Kidney epithelial cell (primary cell): ENCODE data around the gene CYP20A1. TPM values are rescaled to one million over a fixed set of nuclear protein-coding genes. Genes with fewer than 3 reads are reported as not detected.
"Not testable (repeated sequence)": the region's sequence is repeated elsewhere in the genome, so short reads cannot be mapped to it uniquely, and the experiment has no call there.

Experiments used
- DNase-seq: peaks from one replicate; pipeline ENCODE4 v3.0.0-alpha.2; 2010; ENCODE audit warnings: low read depth
- H3K27me3 ChIP-seq: 2 replicates; pipeline ENCODE4 v1.6.0; 2011; ENCODE audit warnings: low read length; ENCODE audit not compliant: control insufficient read depth, insufficient read depth
- H3K36me3 ChIP-seq: 2 replicates; pipeline ENCODE4 v1.5.1; 2011; ENCODE audit warnings: low read length; ENCODE audit not compliant: control insufficient read depth, insufficient read depth
- H3K4me3 ChIP-seq: 2 replicates; pipeline ENCODE4 v1.5.1; 2011; ENCODE audit warnings: low read depth, mild to moderate bottlenecking, control low read depth, low read length
- total RNA-seq: library from RNA; depleted of rRNA; stranded (reverse); fragments of >200 nt; gene quantifications from 2 replicates; pipeline ENCODE4 v1.2.3, GENCODE V29; 2015
- TF ChIP-seq, protein P1 (sequence below): IDR thresholded peaks from 2 replicates; pipeline ENCODE4 v1.5.1; 2011; ENCODE audit warnings: mild to moderate bottlenecking, moderate library complexity, low read length, control low read depth, inconsistent platforms; ENCODE audit not compliant: insufficient read depth, poor library complexity, severe bottlenecking

CYP20A1 gene
- total RNA-seq, 1 donor from 2014 or later: 24.9 TPM

DNA sequence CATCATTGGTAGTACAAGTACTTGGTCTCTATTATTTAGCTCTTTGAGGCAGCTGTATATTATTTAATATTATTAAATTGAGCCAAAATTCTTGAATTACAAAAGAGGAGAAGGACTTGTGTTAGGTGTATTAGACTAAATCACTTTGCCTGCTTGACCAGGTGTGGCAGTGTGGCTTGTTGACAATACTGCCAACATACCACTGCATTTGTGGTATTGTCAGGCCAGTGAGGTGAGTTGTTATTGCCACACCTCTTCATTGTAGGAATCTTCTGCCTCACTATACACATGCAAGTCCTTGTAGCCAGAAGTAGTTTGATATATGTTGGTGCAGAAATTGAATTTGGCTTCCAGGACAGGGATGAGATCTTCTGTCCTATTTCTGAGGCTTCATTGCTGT, 40.5 kb downstream of the CYP20A1 start:
- TF ChIP-seq, protein P1, sequence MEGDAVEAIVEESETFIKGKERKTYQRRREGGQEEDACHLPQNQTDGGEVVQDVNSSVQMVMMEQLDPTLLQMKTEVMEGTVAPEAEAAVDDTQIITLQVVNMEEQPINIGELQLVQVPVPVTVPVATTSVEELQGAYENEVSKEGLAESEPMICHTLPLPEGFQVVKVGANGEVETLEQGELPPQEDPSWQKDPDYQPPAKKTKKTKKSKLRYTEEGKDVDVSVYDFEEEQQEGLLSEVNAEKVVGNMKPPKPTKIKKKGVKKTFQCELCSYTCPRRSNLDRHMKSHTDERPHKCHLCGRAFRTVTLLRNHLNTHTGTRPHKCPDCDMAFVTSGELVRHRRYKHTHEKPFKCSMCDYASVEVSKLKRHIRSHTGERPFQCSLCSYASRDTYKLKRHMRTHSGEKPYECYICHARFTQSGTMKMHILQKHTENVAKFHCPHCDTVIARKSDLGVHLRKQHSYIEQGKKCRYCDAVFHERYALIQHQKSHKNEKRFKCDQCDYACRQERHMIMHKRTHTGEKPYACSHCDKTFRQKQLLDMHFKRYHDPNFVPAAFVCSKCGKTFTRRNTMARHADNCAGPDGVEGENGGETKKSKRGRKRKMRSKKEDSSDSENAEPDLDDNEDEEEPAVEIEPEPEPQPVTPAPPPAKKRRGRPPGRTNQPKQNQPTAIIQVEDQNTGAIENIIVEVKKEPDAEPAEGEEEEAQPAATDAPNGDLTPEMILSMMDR: no peak
- H3K4me3 ChIP-seq: no peak overlapping the region
- H3K27me3 ChIP-seq: no peaks in the 10 kb centered on the region
- peaks cover 2% of the 10 kb centered on the region for H3K36me3 ChIP-seq
- DNase-seq: no peak

DNA sequence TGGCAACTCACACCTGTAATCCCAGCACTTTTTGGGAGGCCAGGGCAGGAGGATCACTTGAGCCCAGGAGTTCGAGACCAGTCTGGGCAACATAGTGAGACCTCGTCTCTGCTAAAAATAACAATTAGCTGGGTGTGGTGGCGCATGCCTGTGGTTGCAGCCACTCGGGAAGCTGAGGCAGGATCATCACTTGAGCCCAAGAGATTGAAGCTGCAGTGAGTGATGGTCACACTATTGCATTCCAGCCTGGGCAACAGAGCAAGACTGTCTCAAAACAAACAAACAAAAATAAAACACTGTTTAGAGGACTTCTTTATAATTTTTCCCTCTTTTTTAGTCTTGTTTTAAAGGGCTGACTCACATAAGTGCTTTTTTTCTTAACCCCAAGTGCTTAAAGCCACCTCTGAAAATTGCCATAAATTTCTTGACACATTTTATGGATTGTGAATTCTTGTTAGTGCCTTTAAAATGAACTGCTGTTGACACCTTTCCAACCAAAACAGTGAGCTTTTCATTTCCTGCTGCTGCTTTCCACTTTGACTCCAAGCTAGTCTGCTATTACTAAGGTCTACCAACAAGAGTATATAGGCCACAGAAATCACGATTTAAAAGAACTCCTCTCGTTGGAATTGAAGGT, 41.7 kb downstream of the CYP20A1 start:
- peaks cover 2% of the 10 kb centered on the region for H3K36me3 ChIP-seq
- no peak for DNase-seq
- H3K4me3 ChIP-seq: no peak overlapping the region
- TF ChIP-seq, protein P1: no peak
- no peaks in the 10 kb centered on the region for H3K27me3 ChIP-seq

DNA sequence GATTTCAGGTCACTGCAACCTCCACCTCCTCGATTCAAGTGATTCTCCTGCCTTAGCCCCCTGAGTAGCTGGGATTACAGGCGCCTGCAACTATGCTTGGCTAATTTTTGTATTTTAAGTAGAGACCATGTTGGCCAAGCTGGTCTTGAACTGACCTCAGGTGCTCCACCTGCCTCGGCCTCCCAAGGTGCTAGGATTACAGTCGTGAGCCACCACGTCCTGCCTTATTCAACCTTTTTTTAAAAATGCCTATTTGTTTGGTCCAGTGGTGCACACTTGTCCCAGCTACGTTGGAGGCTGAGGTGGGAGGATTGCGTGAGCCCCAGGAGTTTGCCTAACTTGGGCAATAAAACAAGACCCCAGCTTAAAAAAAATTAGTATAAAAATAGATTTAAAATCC, 43.3 kb downstream of the CYP20A1 start:
- Histone ChIP-seq H3K27me3 (no peaks in the 10 kb centered on the region), H3K36me3 (peaks cover 4% of the 10 kb centered on the region), H3K4me3 (no peak overlapping the region)
- no peak for DNase-seq
- TF ChIP-seq, protein P1: no peak

DNA sequence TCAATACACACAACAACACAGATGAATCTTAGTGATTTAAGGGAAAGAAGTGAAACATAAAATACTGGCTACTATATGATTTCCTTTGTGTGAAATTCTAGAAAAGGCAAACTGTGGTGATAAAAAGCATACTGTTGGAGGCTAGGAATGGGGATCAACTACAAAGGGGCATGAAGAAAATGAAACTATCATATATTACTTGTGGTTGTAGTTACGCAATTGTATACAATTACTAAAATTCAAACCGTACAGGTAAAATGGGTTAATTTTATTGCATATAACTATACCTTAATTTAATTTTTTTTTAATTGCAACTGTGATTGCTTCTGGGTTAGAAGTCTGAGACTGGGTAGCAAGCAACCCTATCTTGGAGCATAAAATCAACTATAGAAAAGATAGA, 47.7 kb downstream of the CYP20A1 start:
- TF ChIP-seq, protein P1: no peak
- no peak overlapping the region for H3K4me3 ChIP-seq
- H3K27me3 ChIP-seq: no peaks in the 10 kb centered on the region
- DNase-seq: no peak
- H3K36me3 ChIP-seq: peaks cover 1% of the 10 kb centered on the region

DNA sequence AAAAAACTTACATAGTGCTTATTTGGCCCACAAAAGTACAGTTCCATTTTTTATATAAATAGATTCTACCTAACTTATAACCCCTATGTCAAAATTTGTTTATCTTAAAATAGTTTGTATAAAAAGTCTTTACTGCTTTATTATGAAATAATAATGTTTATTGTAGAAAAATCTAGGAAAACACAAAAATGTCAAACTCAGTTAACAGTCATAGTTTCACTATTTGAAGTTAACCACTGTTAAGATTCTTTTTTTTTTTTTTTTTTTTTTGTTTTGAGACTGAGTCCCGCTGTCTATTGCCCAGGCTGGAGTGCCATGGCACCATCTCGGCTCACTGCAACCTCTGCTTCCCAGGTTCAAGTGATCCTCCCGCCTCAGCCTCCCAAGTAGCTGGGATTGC, 62.8 kb downstream of the CYP20A1 start:
- H3K36me3 ChIP-seq: no peaks in the 10 kb centered on the region
- no peak for DNase-seq
- H3K4me3 ChIP-seq: no peak overlapping the region
- TF ChIP-seq, protein P1: no peak
- H3K27me3 ChIP-seq: no peaks in the 10 kb centered on the region

DNA sequence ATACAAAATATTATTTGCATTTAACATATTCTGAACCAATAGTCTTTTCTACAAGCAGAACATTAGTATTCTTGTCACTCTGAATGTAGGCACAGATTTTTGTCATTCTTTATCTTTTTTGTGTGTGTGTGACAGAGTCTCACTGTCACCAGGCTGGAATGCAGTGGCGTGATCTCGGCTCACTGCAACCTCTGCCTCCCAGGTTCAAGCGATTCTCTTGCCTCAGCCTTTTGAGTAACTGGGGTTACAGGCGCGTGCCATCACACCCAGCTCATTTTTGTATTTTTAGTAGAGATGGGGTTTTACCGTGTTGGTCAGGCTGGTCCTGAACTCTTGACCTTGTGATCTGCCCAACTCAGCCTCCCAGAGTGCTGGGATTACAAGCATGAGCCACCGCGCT, 63.8 kb downstream of the CYP20A1 start:
- not testable (repeated sequence) for H3K4me3 ChIP-seq, H3K36me3 ChIP-seq, DNase-seq, H3K27me3 ChIP-seq
